Measurements from ENCODE around the gene ZFP57. TPM values are rescaled to one million over a fixed set of nuclear protein-coding genes. Genes with fewer than 3 reads are reported as not detected.

ZFP57 gene
- total and polyA plus RNA-seq, 2 of the 13 experiments (the other 11 are each of a cell fraction or from before 2014, with no cell fraction given): not detected

DNA sequence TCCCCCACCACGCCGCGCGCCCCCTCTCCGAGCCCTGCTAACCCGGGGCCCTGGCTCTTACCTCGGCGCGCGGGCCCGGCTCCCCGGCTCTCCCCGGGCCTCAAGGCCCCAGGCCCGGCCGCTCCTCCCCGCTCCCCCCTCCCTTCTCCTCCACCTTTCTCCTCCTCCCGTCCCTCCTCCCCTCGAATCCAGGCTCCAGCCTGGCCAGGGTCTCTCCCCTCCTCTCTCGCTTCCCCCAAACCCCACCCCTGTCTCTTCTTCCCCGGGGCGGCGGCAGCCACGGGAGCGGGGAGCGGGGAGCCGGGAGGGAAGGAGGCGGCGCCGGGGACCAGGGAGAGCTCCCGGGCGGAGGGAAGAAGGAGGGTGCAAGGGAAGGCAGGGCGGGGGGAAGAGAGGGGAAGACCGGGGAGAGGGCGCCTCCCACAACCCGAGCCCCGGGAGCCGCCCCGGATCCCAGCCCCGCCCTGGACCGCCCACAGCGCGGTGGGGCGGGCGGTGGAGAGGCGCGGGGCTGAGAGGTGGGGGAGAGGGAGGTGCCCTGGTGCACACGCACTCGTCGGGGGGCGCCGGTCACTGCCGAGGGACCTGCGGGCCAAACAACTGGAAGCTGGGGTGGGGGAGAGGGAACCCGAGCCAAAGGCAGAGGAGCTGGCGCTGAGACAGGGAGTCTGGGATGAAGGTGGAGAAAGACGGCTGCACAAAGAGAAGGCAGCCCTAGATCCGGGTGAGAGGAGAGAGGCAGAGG lies 48.0 kb downstream of the ZFP57 start, which contains the start of gene GABBR1 (continued):
- no peak for TF ChIP-seq NAIF1 (CRISPR knock-in tag; IDR thresholded peaks at IDR 0.05; ENCODE audit: borderline replicate concordance)
- 0 out of 2 replicates have a peak, but pooled peaks have one; percentile 12 for TF ChIP-seq THAP9 (CRISPR knock-in tag; IDR thresholded peaks at IDR 0.05; ENCODE audit: borderline replicate concordance)
- no peak for TF ChIP-seq TBP (CRISPR knock-in tag; IDR thresholded peaks at IDR 0.05)
- TF ChIP-seq, protein P1, sequence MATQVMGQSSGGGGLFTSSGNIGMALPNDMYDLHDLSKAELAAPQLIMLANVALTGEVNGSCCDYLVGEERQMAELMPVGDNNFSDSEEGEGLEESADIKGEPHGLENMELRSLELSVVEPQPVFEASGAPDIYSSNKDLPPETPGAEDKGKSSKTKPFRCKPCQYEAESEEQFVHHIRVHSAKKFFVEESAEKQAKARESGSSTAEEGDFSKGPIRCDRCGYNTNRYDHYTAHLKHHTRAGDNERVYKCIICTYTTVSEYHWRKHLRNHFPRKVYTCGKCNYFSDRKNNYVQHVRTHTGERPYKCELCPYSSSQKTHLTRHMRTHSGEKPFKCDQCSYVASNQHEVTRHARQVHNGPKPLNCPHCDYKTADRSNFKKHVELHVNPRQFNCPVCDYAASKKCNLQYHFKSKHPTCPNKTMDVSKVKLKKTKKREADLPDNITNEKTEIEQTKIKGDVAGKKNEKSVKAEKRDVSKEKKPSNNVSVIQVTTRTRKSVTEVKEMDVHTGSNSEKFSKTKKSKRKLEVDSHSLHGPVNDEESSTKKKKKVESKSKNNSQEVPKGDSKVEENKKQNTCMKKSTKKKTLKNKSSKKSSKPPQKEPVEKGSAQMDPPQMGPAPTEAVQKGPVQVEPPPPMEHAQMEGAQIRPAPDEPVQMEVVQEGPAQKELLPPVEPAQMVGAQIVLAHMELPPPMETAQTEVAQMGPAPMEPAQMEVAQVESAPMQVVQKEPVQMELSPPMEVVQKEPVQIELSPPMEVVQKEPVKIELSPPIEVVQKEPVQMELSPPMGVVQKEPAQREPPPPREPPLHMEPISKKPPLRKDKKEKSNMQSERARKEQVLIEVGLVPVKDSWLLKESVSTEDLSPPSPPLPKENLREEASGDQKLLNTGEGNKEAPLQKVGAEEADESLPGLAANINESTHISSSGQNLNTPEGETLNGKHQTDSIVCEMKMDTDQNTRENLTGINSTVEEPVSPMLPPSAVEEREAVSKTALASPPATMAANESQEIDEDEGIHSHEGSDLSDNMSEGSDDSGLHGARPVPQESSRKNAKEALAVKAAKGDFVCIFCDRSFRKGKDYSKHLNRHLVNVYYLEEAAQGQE (IDR thresholded peaks at IDR 0.05; ENCODE audit: borderline replicate concordance in 1 of 2, low read depth in 1 of 2, low read length in 2 of 2): no peak
- TF ChIP-seq NR2F1 (CRISPR knock-in tag; IDR thresholded peaks at IDR 0.05): no peak
- 0 out of 2 replicates have a peak, but pooled peaks have one; percentile 19 for TF ChIP-seq PCBP1 (IDR thresholded peaks at IDR 0.05; ENCODE audit: borderline replicate concordance, low read depth, low read length)
- TF ChIP-seq PAX8 (CRISPR knock-in tag; IDR thresholded peaks at IDR 0.05; ENCODE audit: borderline replicate concordance): no peak
- no peak for TF ChIP-seq TOE1 (CRISPR knock-in tag; IDR thresholded peaks at IDR 0.05)
- TF ChIP-seq, protein P2, sequence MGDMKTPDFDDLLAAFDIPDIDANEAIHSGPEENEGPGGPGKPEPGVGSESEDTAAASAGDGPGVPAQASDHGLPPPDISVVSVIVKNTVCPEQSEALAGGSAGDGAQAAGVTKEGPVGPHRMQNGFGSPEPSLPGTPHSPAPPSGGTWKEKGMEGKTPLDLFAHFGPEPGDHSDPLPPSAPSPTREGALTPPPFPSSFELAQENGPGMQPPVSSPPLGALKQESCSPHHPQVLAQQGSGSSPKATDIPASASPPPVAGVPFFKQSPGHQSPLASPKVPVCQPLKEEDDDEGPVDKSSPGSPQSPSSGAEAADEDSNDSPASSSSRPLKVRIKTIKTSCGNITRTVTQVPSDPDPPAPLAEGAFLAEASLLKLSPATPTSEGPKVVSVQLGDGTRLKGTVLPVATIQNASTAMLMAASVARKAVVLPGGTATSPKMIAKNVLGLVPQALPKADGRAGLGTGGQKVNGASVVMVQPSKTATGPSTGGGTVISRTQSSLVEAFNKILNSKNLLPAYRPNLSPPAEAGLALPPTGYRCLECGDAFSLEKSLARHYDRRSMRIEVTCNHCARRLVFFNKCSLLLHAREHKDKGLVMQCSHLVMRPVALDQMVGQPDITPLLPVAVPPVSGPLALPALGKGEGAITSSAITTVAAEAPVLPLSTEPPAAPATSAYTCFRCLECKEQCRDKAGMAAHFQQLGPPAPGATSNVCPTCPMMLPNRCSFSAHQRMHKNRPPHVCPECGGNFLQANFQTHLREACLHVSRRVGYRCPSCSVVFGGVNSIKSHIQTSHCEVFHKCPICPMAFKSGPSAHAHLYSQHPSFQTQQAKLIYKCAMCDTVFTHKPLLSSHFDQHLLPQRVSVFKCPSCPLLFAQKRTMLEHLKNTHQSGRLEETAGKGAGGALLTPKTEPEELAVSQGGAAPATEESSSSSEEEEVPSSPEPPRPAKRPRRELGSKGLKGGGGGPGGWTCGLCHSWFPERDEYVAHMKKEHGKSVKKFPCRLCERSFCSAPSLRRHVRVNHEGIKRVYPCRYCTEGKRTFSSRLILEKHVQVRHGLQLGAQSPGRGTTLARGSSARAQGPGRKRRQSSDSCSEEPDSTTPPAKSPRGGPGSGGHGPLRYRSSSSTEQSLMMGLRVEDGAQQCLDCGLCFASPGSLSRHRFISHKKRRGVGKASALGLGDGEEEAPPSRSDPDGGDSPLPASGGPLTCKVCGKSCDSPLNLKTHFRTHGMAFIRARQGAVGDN (CRISPR knock-in tag; IDR thresholded peaks at IDR 0.05): peak; percentile 28; the same call in 1 of the 2 replicates
- TF ChIP-seq, protein P3, sequence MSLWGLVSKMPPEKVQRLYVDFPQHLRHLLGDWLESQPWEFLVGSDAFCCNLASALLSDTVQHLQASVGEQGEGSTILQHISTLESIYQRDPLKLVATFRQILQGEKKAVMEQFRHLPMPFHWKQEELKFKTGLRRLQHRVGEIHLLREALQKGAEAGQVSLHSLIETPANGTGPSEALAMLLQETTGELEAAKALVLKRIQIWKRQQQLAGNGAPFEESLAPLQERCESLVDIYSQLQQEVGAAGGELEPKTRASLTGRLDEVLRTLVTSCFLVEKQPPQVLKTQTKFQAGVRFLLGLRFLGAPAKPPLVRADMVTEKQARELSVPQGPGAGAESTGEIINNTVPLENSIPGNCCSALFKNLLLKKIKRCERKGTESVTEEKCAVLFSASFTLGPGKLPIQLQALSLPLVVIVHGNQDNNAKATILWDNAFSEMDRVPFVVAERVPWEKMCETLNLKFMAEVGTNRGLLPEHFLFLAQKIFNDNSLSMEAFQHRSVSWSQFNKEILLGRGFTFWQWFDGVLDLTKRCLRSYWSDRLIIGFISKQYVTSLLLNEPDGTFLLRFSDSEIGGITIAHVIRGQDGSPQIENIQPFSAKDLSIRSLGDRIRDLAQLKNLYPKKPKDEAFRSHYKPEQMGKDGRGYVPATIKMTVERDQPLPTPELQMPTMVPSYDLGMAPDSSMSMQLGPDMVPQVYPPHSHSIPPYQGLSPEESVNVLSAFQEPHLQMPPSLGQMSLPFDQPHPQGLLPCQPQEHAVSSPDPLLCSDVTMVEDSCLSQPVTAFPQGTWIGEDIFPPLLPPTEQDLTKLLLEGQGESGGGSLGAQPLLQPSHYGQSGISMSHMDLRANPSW (CRISPR knock-in tag; IDR thresholded peaks at IDR 0.05; ENCODE audit: borderline replicate concordance): no peak
- TF ChIP-seq, protein P4, sequence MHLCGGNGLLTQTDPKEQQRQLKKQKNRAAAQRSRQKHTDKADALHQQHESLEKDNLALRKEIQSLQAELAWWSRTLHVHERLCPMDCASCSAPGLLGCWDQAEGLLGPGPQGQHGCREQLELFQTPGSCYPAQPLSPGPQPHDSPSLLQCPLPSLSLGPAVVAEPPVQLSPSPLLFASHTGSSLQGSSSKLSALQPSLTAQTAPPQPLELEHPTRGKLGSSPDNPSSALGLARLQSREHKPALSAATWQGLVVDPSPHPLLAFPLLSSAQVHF (CRISPR knock-in tag; IDR thresholded peaks at IDR 0.05): no peak
